HG02678 (cell line): ENCODE measurements around the gene LSM6.

Experiments
- ATAC-seq: cut with Tn5 transposase; IDR thresholded peaks from one replicate; pipeline ENCODE4 v1.9.1; 2021; ENCODE audit warnings: mild to moderate bottlenecking, moderate library complexity; ENCODE audit not compliant: unreplicated experiment

Gene LSM6

DNA sequence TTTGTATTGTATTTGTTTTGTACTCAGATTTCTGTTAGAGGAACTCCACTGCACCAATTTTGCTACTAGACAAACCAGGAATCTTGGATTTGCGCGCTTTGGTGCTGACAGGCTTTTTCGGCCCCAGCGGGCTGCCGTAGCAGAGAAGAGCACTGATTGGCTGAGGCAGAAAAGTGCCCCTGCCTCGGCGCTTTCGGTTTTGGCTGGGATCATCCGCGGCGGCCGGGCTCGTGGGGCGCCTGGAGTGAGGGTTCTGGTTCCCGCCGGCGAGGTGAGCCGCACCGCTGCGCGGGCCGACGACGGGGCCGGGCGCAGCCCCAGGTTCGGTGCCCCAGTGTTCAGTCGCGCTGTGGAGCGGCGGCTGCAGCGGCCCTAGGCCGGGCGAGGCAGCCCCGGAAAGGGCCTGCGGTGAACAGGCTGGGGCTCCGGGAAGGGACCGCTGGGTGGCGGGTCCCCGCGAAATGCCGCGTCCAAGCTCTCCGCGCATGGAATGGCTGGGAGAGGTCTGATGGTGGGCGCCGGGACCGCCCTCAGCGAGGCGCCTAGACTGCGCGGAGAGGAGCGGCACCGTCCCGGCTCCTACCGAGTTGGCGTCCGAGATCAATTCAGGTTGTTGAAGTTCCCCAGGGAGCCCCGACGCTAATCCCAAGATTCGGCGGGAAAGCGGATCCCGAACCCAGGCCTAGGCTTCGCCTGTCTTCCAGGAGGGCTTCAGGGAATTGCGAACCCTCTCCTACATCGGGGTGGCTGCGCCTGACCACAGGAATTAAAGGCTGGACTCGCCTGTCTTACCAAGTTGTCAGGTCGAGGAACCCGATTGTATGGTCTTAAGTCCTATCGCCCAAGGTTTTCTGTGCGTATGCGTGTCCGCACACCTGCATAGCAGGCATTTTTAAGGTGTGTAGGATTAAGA lies at the start of gene LSM6:
Gene LSM6, plus strand, starts transcription at position 178 of the 913 bp plus-strand sequence. CDS start 7,204 bp downstream, outside the sequence.
- peak; percentile 94 for ATAC-seq

- peak; percentile 99 for ATAC-seq
Observed at GRCh38 chr4:146132445-146132844, 43.1 kb upstream of the LSM6 start.

DNA sequence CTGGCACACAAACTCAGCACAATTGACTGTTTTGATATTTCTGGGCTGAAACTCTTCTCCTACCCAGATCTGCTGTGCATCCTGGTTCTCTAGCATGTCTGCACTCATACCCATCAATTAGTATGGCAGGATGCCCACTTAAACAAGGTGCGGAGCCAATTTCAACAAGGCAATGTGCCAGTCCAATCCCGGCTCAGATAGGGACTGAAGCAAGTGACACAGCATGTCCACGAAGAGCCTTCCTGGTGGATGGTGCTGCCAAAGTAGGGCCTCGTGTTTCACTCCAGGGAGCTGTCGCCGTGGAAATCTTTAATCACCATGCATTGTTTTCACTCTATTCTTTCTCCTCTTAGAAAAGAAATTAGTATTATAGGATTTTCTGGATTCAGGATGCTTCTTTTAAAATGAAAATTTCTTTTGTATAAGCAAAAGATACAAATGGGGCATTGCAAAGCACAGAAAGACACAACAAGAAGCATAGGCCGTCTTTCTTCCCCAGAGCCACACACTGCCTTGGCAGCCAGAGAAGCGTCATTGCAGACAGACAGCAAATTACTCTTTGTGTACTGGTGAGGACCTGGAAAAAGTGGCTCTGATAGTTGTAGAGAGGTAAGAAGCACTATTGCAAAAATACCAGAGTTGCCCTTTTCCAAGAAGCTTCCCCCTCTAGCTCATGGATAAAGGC lies 40.6 kb upstream of the LSM6 start:
- no peak for ATAC-seq

DNA sequence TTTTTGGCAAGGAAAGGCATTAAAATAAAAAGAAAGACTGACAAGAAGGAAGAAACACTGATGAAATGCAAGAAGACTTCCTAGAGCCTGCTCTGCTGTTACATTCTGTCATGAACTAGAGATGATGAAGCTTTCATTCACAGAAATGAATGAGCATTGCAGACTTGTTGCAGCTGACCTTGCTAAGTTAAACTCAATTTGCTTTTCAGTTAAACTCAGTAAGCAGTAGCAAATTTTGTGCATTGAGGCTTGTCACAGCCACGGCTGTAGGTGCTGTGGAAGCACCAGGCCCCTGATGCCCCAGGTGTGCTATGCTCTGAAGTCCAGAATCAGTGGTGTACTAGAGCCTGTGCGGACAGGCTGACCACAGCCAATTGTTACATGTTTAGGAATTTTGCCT lies 39.6 kb upstream of the LSM6 start:
- no peak for ATAC-seq

GRCh38 chr4:146142768-146143167 lies 32.8 kb upstream of the LSM6 start:
- ATAC-seq, result no peak

GRCh38 chr4:146143888-146144287 lies 31.6 kb upstream of the LSM6 start:
- no peak for ATAC-seq

DNA sequence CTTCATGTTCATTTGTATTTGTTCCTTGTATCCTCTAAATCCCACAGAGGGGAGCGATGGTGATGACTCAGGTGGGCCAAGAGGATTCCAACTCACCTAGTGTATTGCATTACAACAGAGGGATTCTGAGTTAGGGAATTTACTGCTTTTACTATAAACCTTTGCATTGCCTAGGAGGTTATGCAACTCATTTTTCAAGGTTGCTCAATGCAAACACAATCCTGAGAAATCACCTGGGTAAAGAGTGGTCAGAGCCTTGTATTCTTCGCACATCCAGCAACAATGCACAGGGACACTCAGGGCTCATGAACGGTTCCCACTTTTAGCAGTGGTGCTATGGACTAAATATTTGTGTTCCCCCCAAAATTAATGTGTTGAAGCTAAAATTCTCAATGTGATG lies 28.6 kb upstream of the LSM6 start:
- no peak for ATAC-seq

GRCh38 chr4:146148021-146148420 lies 27.5 kb upstream of the LSM6 start:
- no peak for ATAC-seq

- ATAC-seq, result no peak
Observed at GRCh38 chr4:146154057-146154456, 21.5 kb upstream of the LSM6 start.

DNA sequence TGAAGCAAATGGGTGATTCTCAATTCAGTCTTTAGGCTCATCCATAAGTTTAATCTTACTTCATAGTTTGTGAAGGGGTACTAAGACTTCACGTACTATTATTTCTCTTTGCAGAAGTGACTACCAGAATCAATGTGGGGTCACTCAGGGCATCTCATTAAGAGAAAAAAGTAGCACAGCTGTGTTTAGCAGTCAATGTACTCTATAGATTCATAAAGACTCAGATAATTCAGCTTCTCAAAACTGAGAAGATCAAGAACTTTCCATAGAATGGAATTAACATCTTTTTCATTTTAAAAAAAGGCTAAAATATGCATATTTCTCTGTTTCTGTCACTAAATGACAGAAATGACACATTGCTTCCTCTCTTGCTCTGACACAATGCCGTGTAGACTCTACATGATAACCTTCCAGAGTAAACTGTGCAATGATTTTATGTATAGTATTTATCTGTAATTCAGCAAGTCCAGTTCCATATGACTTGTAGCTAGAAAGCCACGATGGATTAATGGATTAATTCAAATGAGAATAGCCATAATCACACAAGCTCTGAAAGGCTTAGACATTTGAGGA lies 20.3 kb upstream of the LSM6 start:
- ATAC-seq, result no peak

GRCh38 chr4:146158036-146158745 lies 17.3 kb upstream of the LSM6 start:
- ATAC-seq, result no peak

GRCh38 chr4:146159384-146160058 lies 16.0 kb upstream of the LSM6 start:
- peak; percentile 64 for ATAC-seq

DNA sequence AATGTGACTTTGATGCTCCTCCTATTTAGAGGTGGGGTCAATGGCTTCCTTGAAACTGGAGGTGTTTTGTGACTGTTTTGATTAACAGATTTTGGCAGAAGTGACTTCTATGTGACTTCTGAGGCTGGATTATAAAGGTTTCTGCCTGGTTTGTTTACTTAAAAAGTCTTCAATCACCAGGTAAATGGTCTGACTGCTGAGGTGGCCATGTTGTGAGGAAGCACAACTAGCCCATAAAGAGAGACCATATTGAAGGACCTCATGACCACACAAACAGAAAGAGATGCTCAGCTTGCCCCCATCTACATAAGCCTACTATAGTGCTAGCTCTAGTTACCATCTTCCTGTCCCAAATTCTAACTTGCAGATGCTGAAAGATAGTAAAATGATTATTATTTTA lies 14.3 kb upstream of the LSM6 start:
- ATAC-seq, result no peak

DNA sequence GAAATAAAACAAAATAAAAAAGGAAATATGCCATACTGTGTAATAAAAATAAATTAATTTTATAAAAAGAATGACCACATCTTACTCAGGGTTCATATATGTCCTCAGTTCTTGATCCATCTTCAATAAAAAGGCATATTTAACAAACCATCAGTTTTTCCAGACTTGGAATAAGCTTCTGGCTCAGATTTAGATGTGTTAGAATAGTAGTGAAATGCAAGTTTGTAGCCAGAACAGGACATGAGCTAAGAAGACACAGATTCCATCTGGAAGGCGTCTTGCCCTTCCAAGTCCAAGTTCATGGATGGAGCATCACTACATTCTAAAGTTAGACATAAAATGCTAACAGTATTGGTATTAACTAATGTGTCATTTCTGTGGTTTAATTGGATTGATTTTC lies 10.3 kb upstream of the LSM6 start:
- no peak for ATAC-seq

DNA sequence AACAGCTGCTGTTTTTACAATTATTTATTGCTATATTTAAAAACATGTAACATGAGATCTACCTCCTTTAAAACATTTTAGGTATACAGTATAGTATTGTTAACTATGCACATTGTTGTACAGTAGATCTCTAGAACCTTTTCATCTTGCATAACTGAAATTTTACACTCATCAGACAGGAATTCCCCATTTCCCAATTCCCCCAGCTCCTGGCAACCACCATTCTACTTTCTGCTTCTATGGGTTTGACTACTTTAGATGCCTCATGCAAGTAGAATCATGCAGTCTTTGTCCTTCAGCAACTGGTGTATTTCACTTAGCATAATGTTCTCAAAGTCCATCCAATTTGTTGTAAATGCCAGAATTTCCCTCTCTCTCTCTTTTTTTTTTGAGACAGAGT lies 9.7 kb upstream of the LSM6 start:
- no peak for ATAC-seq

DNA sequence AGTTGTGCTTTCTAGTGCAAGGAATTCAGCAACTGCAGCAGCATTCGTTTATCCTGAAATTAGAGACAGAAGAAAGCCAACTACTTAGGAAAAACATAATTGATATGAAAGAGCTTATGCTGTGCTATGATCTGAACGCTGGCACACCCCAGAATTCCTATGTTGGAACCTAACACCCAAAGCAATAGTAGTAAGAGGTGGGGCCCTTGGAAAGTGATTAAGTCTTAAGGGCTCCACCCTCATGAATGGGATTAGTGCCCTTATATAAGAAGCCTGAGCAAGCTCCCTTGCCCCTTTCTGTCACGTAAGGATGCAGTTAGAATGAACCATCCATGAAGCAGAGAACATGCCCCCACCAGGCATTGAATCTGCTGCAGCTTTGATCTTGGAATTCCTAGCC lies 5.4 kb upstream of the LSM6 start:
- ATAC-seq, result no peak

- no peak for ATAC-seq
Observed at GRCh38 chr4:146176891-146177290, 1.4 kb downstream of the LSM6 start.

- no peak for ATAC-seq
Observed at GRCh38 chr4:146178126-146178525, 2.6 kb downstream of the LSM6 start.

DNA sequence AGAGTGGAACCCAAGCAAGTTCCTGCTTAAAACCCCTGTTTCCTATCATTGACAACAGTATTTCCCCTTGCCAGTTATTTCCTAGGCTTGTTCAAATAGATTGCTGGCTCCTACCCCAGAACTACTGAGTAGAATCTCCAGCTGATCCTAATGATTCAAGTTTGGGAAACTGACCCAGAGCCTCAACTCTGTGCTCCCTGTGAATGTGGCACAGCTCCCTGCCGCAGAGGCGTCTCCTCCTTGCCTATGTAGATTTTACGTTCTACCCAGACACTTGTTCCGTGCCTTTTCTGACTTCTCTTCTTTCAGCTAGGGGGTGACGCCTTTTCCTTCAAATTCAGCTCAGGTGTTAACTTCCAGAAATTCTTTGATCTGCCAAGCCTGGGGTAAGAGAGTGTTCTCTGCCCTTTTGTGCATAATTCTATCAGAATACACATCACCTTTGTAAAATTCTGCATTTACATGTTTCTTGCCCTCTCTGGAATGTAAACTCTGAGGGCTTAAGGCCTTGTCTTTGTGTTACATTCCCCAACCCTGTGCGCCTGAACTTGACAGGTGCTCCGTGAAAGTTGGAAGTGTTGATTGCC lies 4.4 kb downstream of the LSM6 start:
- ATAC-seq, result no peak

GRCh38 chr4:146182443-146182842 lies 6.9 kb downstream of the LSM6 start:
- ATAC-seq, result no peak
